ENCODE data around the gene EXOC6B.

EXOC6B gene

GRCh38 chr2:72159211-72159993 is 666.4 kb downstream of the EXOC6B start:
- DNase-seq (ENCODE audit: low spot score), result no peak

- no peak for DNase-seq (ENCODE audit: low spot score)
These were observed 667.7 kb downstream of the EXOC6B start for GRCh38 chr2:72157871-72158771.

GRCh38 chr2:72156872-72157271 is 669.0 kb downstream of the EXOC6B start:
- no peak for DNase-seq (ENCODE audit: low spot score)

- no peak for DNase-seq (ENCODE audit: low spot score)
These were observed 670.1 kb downstream of the EXOC6B start for GRCh38 chr2:72155737-72156136.

- no peak for DNase-seq (ENCODE audit: low spot score)
These were observed 670.7 kb downstream of the EXOC6B start for GRCh38 chr2:72155151-72155550.

GRCh38 chr2:72154386-72154975 is 671.4 kb downstream of the EXOC6B start:
- DNase-seq (ENCODE audit: low spot score), result no peak

GRCh38 chr2:72153924-72154323 is 671.9 kb downstream of the EXOC6B start:
- DNase-seq (ENCODE audit: low spot score), result no peak

GRCh38 chr2:72153026-72153791 is 672.6 kb downstream of the EXOC6B start:
- DNase-seq (ENCODE audit: low spot score), result no peak

GRCh38 chr2:72150861-72151356 is 674.9 kb downstream of the EXOC6B start:
- DNase-seq (ENCODE audit: low spot score), result no peak

- DNase-seq (ENCODE audit: low spot score), result peak; percentile 60
These were observed 675.5 kb downstream of the EXOC6B start for GRCh38 chr2:72150157-72150860.

GRCh38 chr2:72149556-72150156 is 676.2 kb downstream of the EXOC6B start:
- DNase-seq (ENCODE audit: low spot score), result no peak

GRCh38 chr2:72148837-72149555 is 676.8 kb downstream of the EXOC6B start:
- DNase-seq (ENCODE audit: low spot score), result no peak

- no peak for DNase-seq (ENCODE audit: low spot score)
These were observed 677.6 kb downstream of the EXOC6B start for GRCh38 chr2:72148003-72148836.

- no peak for DNase-seq (ENCODE audit: low spot score)
These were observed 678.4 kb downstream of the EXOC6B start, which contains the start of gene CYP26B1 for GRCh38 chr2:72147303-72147971. CYP26B1 (minus strand) TSS chr2:72147862; CDS start chr2:72147834, 28 bp downstream.

- no peak for DNase-seq (ENCODE audit: low spot score)
These were observed 679.2 kb downstream of the EXOC6B start for GRCh38 chr2:72146347-72147302.

- DNase-seq (ENCODE audit: low spot score), result no peak
These were observed 680.0 kb downstream of the EXOC6B start for GRCh38 chr2:72145658-72146329.

- DNase-seq (ENCODE audit: low spot score), result no peak
These were observed 680.6 kb downstream of the EXOC6B start for GRCh38 chr2:72145289-72145657.

Data from CD4-positive, alpha-beta T cell treated with Interleukin-15 for 4 hours (primary cell).